Ramos (cell line): ENCODE results near the gene ACE.
"Not testable (repeated sequence)": the region's sequence is repeated elsewhere in the genome, so short reads cannot be mapped to it uniquely, and the experiment has no call there.

ENCODE experiments used
- in situ Hi-C: fragments of 300-500 bp; cut with MboI; formaldehyde crosslinking; loops from one replicate; pipeline ENCODE4 v1.14.3; 2022; ENCODE audit warnings: low sequenced_read_pairs; ENCODE audit not compliant: unreplicated experiment

ACE gene

GRCh38 chr17:63463771-63464170, 13.1 kb upstream of the ACE start:
- in situ Hi-C loops, result no loop called here

GRCh38 chr17:63464691-63465236, 12.1 kb upstream of the ACE start:
- in situ Hi-C loops, result no loop called here

GRCh38 chr17:63468099-63468498, 8.8 kb upstream of the ACE start:
- in situ Hi-C loops, result not testable (repeated sequence)

DNA sequence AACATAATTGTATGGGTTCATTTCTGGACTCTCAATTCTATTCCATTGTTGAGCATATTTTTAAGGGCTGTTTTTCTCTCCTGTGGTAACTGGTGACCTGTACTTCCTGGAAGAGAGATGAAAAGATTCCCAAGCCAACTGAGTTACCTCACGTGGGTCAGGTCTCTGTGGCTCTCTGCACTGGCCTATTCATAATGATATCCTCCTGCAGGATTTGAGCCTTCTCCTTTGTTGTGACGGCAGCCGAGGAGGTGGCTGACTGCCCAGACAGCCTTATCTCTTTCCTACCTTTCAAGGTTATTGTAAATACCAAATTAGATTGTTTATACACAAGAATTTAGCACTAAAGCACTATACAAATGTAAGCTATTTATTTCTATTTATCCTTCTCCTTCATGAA, 2.7 kb upstream of the ACE start:
- in situ Hi-C loops, result no loop called here

DNA sequence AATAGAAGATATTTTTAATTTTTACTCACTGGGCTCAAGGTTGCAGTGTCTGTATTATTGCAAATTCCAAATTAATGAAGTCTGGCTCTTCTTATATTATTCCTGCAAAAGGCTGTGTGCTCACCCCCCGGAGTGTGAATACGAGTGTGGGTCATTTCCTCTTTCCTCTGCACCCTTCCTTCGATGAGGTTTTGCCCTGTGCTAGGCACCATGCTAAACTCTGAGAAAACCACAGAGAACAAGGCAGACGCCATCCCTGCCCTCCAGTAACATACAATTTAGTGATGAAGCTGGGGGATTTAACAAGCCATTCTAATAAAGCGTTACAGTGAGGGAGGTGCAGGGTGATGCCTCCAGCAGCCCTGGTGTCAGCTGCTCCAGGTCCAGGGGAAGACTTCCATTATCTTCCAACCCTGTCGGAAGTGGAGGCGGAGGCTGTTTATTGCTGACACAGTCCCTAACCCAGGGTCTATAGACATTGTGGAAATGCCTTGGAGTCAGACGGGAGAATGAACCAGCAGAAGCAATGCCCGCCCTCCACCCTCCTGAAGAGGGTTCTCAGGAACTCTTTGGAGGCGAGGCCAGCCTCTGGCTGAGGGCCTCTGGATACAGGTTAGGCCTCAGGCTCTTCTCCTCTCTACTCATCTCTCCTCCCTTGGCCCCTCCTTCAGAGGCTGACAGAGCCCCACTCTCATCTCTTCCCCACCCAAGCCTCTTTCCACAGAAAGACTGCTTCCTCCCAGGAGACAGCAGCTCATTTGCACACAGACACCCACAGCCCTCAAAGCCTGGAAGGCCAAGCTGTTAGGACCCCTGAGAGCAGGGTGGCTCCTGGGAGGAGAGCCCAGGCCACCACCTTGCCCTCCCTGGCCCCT, 2.0 kb upstream of the ACE start:
- in situ Hi-C loops, result no loop called here

DNA sequence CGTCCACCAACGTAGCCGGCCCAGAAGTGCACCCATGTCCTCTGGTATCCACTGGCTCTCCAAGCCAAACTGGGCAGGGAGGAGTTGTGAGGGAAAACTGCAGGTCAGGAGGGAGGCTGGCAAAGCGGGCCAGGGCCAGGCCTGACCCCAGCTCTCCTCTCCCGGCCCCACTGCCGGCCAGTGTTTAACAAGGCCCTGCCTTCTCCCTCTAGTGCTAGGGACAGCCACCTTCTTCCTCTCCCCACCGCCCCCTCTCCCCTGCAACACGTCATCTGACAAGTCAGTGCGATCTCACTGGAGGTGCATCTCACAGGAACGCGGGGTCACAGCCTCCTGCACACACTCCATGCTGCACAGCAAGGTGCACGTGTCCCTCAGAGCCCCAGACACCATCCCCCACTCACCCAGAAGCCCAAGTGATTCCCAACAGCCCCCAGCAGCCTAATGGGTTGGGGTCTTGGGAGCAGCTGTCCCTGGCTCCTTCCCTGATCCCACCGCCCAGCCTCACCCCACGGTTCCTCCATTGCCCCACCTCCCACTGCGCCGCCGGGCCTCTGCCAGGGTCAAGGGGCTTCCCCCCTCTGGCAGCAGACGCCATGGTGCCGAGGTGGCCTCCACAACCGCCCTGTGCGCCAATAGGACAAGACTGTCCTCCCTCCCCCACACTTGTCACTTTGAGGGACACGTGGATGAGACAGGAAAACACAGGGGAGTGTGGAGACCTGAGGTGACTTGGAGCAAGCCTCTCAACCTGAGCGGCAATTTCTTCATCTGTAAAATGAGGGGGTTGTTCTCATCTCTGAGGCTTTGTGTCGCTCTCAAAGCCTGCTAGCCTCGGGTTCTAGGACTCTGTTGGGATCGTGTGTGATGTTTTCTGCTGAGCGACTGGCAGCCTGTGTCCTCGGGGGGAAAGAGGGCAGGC, 1.1 kb upstream of the ACE start:
- in situ Hi-C loops, result no loop called here

DNA sequence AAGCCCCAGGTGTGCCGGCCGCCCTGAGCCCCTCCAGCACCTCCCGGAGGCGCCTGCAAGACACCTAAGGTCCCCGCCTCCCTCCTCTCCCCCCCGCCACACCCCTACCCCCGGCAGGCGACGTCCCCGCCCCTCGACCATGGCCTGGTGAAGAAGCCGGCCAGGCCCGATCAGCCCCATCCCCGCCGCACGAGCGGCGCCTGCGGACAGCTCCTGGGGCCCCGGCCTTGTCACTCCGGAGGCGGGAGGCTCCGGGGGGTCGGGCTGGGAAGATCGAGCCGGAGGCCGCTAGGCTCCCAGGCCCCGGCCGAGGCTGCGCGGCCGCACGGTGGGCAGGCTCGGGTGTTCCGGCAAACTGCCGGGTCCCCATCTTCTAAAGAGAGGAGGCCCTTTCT, 405 bp upstream of the ACE start:
- in situ Hi-C loops, result no loop called here

- in situ Hi-C loops, result no loop called here
Observed at GRCh38 chr17:63477480-63478440, 899 bp downstream of the ACE start.

GRCh38 chr17:63478814-63479494, 2.1 kb downstream of the ACE start:
- in situ Hi-C loops, result no loop called here

- in situ Hi-C loops, result no loop called here
Observed at GRCh38 chr17:63479495-63480184, 2.8 kb downstream of the ACE start.

GRCh38 chr17:63480192-63480784, 3.4 kb downstream of the ACE start:
- in situ Hi-C loops, result no loop called here

DNA sequence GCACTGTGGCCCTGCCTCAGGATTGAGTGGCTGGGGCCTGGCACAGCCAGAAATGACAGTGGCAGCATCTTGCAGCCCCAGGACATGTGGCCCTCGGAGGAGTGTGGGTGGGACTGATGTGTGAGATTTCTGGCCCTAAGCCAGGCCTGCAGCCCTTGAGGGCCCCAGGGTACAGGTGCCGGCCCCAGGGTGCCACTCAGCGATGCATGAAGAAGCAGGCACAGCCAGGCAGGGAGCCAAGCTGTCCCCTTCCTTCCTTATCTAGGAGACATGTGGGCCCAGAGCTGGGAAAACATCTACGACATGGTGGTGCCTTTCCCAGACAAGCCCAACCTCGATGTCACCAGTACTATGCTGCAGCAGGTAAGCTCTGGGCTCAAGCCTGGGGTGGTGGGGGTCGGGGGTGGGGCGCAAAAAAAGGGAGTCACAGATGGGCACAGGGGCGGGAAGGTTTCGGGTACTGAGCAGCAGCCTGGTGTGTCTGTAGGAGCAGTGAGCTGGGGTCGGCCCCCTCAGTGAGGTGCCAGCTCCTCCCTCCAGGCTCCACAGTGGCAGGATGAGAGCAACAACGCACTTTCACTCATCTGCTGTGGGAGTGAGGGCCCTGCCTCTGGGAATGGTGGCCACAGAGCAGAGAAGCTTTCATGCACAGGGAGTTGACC, 4.1 kb downstream of the ACE start:
- in situ Hi-C loops, result no loop called here

- in situ Hi-C loops, result no loop called here
Observed at GRCh38 chr17:63481488-63481870, 4.6 kb downstream of the ACE start.

DNA sequence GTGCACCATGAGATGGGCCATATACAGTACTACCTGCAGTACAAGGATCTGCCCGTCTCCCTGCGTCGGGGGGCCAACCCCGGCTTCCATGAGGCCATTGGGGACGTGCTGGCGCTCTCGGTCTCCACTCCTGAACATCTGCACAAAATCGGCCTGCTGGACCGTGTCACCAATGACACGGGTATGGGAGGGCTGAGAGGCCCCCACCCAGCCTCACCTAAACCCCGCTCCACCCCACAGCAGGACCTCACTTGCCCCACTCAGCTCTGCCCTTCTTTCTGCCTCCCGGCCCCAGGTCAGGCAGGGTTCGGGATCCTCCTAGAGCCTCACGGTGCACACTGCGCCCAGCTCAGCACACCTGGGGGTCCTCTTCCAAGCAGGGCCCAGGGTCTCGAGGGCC, 5.6 kb downstream of the ACE start:
- in situ Hi-C loops, result no loop called here

- in situ Hi-C loops, result no loop called here
Observed at GRCh38 chr17:63483038-63483437, 6.2 kb downstream of the ACE start.

DNA sequence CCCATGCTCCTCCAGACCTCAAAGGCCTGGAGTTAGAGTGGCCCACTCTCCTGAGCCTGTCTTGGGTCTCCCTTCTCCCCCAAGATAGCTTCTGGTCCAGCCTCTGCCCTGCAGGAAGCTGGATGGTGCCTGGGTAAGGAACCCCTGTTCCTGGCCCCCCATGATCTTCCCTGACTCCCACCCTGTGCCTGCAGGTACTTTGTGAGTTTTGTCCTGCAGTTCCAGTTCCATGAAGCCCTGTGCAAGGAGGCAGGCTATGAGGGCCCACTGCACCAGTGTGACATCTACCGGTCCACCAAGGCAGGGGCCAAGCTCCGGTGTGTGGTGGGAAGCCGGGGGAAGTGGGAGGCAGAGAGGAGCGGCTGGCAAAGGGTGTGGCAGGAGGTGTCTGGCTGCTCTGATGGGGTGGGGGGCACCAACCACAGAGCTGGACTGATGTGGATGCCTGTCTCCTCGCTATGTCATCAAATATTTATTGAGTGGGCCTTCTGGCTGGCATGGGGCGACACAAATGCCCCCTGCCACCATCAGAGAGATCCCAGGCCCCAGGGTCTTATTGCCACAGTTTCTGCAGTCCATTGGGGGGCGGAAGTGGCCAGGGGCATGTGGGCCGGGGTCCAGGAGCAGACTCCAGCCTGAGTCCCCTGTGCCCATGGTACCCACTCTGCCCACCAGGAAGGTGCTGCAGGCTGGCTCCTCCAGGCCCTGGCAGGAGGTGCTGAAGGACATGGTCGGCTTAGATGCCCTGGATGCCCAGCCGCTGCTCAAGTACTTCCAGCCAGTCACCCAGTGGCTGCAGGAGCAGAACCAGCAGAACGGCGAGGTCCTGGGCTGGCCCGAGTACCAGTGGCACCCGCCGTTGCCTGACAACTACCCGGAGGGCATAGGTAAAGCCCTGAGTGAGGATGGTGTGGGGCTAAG, 7.1 kb downstream of the ACE start:
- in situ Hi-C loops, result no loop called here
